Endothelial cell (in vitro differentiated cells): ENCODE data around the gene RRP1. TPM values are rescaled to one million over a fixed set of nuclear protein-coding genes. Genes with fewer than 3 reads are reported as not detected.

Experiments
- DNase-seq: peaks from one replicate; pipeline ENCODE4 v3.0.0; 2021; ENCODE audit warnings: low spot score
- H3K27ac Mint-ChIP-seq: one replicate; pipeline ENCODE4 v1.8.0; 2021; ENCODE audit warnings: mixed read lengths, inconsistent platforms; ENCODE audit not compliant: unreplicated experiment
- H3K27me3 Mint-ChIP-seq: one replicate; pipeline ENCODE4 v1.8.0; 2021; ENCODE audit warnings: mild to moderate bottlenecking, moderate library complexity, mixed read lengths, inconsistent platforms; ENCODE audit not compliant: unreplicated experiment
- H3K36me3 Mint-ChIP-seq: one replicate; pipeline ENCODE4 v1.8.0; 2021; ENCODE audit warnings: mild to moderate bottlenecking, low read depth, mixed read lengths, inconsistent platforms; ENCODE audit not compliant: unreplicated experiment
- H3K4me1 Mint-ChIP-seq: one replicate; pipeline ENCODE4 v1.8.0; 2021; ENCODE audit warnings: mild to moderate bottlenecking, mixed read lengths, inconsistent platforms; ENCODE audit not compliant: unreplicated experiment
- H3K4me3 Mint-ChIP-seq: one replicate; pipeline ENCODE4 v1.8.0; 2021; ENCODE audit warnings: mild to moderate bottlenecking, mixed read lengths, inconsistent platforms; ENCODE audit not compliant: unreplicated experiment
- H3K9me3 Mint-ChIP-seq: one replicate; pipeline ENCODE4 v1.8.0; 2021; ENCODE audit warnings: mixed read lengths, inconsistent platforms; ENCODE audit not compliant: unreplicated experiment
- CTCF ChIP-seq: fragments of 200-600 bp; sonication (generic); IDR thresholded peaks from one replicate; pipeline ENCODE4 v1.5.0; 2021; ENCODE audit warnings: antibody characterized with exemption; ENCODE audit not compliant: unreplicated experiment
- total RNA-seq: library from RNA; stranded (reverse); fragmentation: NEBNext Ultra II Directional; extraction: Animal tissue kit (Norgen Biotek cat#: 25700); gene quantifications from one replicate; pipeline ENCODE4 v1.2.1, GENCODE V29; 2021; ENCODE audit not compliant: unreplicated experiment

RRP1 gene
- total RNA-seq, 1 donor from 2014 or later = 21.0 TPM

- no peak for TF ChIP-seq CTCF
- H3K27ac Mint-ChIP-seq = peak overlapping the region; percentile 86
- H3K27me3 Mint-ChIP-seq = peaks cover 12% of the 10 kb centered on the region
- no peak for DNase-seq
- peaks cover 21% of the 10 kb centered on the region for H3K36me3 Mint-ChIP-seq
- H3K4me3 Mint-ChIP-seq = no peak overlapping the region
- no peaks in the 10 kb centered on the region for H3K9me3 Mint-ChIP-seq
- peaks cover 60% of the 10 kb centered on the region for H3K4me1 Mint-ChIP-seq
Observed at GRCh38 chr21:43771199-43771675, 18.1 kb upstream of the RRP1 start.

- H3K27ac Mint-ChIP-seq = peak overlapping the region; percentile 86
- TF ChIP-seq CTCF = no peak
- no peaks in the 10 kb centered on the region for H3K9me3 Mint-ChIP-seq
- H3K27me3 Mint-ChIP-seq = peaks cover 12% of the 10 kb centered on the region
- peaks cover 60% of the 10 kb centered on the region for H3K4me1 Mint-ChIP-seq
- H3K4me3 Mint-ChIP-seq = no peak overlapping the region
- no peak for DNase-seq
- H3K36me3 Mint-ChIP-seq = peaks cover 21% of the 10 kb centered on the region
Observed at GRCh38 chr21:43771698-43772424, 17.5 kb upstream of the RRP1 start.

GRCh38 chr21:43772425-43772821 is 17.0 kb upstream of the RRP1 start:
- no peak overlapping the region for H3K4me3 Mint-ChIP-seq
- H3K27me3 Mint-ChIP-seq = peaks cover 12% of the 10 kb centered on the region
- H3K4me1 Mint-ChIP-seq = peaks cover 56% of the 10 kb centered on the region
- peaks cover 21% of the 10 kb centered on the region for H3K36me3 Mint-ChIP-seq
- peak overlapping the region; percentile 72 for H3K27ac Mint-ChIP-seq
- no peak for DNase-seq
- no peak for TF ChIP-seq CTCF
- no peaks in the 10 kb centered on the region for H3K9me3 Mint-ChIP-seq

GRCh38 chr21:43774163-43774562 is 15.2 kb upstream of the RRP1 start:
- Mint-ChIP-seq H3K4me3 (peak overlapping the region; percentile 31), H3K36me3 (peaks cover 21% of the 10 kb centered on the region), H3K27ac (no peak overlapping the region), H3K9me3 (no peaks in the 10 kb centered on the region), H3K27me3 (peaks cover 17% of the 10 kb centered on the region), H3K4me1 (peaks cover 42% of the 10 kb centered on the region)
- no peak for DNase-seq
- no peak for TF ChIP-seq CTCF

GRCh38 chr21:43775190-43775589 is 14.2 kb upstream of the RRP1 start:
- peaks cover 42% of the 10 kb centered on the region for H3K4me1 Mint-ChIP-seq
- no peak overlapping the region for H3K27ac Mint-ChIP-seq
- H3K9me3 Mint-ChIP-seq = no peaks in the 10 kb centered on the region
- DNase-seq = no peak
- peaks cover 21% of the 10 kb centered on the region for H3K36me3 Mint-ChIP-seq
- no peak for TF ChIP-seq CTCF
- H3K4me3 Mint-ChIP-seq = peak overlapping the region; percentile 97
- peaks cover 17% of the 10 kb centered on the region for H3K27me3 Mint-ChIP-seq
